IPS DF 4.7 (cell line): ENCODE results near the gene LYRM4.

Experiments
- DNase-seq: peaks from one replicate; pipeline ENCODE4 v3.0.0-alpha.2; 2013; ENCODE audit warnings: low spot score; ENCODE audit errors: extremely low read depth

The LYRM4 gene

GRCh38 chr6:5260661-5261544 lies at the start of gene LYRM4, which contains the start of gene FARS2:
Gene LYRM4 (minus strand): TSS chr6:5260950. CDS start chr6:5260733, 217 bp downstream.
Gene FARS2 (plus strand): TSS chr6:5261513.
- DNase-seq = no peak

- no peak for DNase-seq
These were observed 47.3 kb upstream of the LYRM4 start for GRCh38 chr6:5308066-5308465.

DNA sequence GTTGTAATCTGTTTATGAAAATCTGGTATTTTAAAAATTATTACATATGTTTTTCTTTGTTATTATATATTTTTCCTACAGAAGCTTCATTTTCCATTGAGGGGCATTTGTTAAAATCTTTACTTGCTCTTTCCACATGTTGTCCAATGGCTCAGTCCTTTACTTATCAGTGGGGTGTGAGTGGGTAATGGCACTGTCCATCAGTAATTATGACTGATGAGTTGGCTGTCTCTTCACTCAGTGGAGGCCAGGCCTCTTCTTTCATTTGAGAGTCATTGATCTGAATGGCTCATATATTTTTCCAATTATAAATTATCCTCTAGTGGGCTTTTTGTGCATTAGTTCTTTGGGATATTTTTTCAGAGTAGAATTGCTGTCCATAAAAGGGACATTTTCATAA lies 46.3 kb upstream of the LYRM4 start:
- no peak for DNase-seq

DNA sequence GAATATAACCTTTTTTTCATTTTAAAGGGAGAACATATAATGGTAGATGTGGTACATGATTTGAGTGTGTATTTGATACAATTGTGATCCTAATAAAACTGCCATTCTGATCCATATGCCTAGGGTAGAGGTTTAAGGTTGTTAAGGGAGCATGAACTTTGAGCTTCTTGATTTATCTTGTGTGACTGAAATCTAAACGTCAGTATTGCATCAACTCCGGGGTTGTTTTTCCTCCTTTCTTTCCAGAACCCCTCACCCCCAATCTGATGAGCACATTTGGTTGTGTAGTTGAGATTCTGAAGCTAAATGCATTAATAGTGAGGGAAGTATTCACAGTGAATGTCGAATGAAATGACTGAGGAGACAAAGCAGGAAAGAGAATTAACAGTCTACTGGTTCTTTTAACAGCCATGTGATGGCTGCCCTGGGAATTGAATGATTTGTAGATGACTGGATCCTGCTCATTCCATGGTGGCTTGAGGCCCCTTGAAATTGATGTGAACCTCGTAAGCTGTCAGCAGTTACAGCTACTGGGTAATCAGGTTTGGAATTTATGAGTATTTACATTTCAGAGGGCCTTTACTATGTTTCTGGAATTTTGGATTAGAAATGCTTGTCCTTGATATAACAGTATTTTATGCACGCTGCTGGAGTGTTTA lies 45.3 kb upstream of the LYRM4 start:
- no peak for DNase-seq

GRCh38 chr6:5303682-5304081 lies 42.9 kb upstream of the LYRM4 start:
- DNase-seq = no peak

GRCh38 chr6:5302995-5303622 lies 42.4 kb upstream of the LYRM4 start:
- peak; percentile 44 for DNase-seq

DNA sequence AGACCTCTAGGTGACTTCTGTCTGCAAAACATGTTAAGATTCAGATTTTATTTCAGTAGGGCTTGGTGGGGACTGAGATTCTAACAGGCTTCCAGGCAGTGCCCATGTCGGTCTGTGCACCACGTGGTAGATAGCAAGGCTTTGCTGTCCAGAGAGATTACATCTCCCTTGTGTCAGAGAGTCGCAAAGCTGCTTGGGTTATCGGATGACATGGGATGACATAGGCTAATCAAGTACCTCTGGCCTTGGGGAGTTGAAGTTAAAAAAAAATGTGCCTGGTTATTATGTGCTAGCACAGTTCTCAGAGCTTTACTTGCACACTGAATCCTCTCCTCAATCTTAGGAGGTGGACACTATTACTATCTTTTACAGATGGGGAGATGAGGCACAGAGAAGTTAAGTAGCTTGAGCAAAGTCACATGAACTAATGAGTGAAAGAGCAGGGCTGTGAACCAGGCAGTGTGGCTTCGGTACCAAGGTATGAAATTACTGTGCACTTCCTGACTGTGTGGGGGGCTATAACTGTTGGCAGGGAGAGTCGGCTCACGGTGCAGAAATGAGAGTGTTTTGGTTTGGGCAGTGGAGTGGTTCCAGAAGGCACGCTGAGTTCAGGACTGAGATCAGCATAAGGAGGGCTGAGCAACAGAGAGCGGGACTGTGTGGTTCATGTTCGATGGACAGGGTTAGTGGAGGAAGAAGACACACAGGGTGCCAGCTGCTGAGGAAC lies 41.6 kb upstream of the LYRM4 start:
- DNase-seq = no peak

- no peak for DNase-seq
These were observed 39.5 kb upstream of the LYRM4 start for GRCh38 chr6:5300206-5300764.

- DNase-seq = no peak
These were observed 34.9 kb upstream of the LYRM4 start for GRCh38 chr6:5295623-5296022.

- DNase-seq = no peak
These were observed 33.9 kb upstream of the LYRM4 start for GRCh38 chr6:5294392-5295211.

DNA sequence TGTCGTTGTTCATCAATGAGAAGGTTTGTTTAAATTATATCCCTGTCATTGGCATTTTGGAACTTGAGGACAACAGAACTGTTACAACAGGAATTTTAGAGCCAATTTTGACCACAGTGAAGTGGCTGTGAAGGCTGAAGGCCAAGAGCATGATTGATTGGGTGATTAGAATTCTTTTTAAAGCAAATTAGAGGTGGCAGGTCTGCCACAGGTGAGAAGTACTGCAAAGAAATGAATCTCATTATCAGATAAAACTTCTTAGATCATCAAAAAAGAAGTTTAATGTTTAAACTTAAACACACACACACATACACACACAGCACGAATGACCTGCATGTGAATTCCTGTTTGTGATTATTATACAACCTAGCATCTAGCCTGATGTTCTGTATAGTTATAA lies 32.9 kb upstream of the LYRM4 start:
- DNase-seq = no peak

- DNase-seq = no peak
These were observed 31.4 kb upstream of the LYRM4 start for GRCh38 chr6:5292154-5292553.

- DNase-seq = no peak
These were observed 29.8 kb upstream of the LYRM4 start for GRCh38 chr6:5290500-5290899.

DNA sequence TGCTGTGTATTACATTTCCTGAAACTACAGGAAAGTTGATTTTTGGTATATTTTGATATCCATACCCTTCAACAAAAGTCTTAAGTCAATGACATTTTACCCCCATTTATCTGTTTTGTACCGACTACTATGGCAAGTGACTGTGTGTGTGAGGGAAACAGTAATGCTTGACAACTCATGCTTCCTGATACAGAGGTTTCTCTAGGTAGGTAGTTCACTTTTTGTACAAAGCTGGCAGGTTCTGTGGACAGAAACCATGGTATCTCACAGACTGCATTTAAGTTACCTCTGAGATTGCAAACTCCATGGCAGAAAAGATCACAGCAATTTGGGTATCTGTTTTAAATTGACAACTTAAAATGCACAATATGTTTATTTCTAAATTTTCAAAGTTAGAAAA lies 29.3 kb upstream of the LYRM4 start:
- DNase-seq = no peak

DNA sequence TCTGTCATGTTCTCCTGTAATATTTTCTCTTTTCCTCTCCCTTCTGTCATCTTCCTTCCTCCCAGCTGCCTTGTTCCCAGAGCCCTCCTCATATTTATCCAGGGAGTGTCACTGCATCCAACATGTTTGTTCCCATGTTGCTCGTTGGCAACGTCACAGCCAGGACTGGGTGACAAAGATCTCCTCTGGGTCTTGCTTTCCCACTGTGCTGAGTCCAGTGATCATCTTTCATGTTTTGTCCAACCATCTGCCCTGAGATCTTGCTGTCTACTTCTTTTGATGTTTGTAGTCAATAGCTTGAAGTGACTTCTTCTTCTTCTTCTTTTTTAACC lies 27.2 kb upstream of the LYRM4 start:
- no peak for DNase-seq

DNA sequence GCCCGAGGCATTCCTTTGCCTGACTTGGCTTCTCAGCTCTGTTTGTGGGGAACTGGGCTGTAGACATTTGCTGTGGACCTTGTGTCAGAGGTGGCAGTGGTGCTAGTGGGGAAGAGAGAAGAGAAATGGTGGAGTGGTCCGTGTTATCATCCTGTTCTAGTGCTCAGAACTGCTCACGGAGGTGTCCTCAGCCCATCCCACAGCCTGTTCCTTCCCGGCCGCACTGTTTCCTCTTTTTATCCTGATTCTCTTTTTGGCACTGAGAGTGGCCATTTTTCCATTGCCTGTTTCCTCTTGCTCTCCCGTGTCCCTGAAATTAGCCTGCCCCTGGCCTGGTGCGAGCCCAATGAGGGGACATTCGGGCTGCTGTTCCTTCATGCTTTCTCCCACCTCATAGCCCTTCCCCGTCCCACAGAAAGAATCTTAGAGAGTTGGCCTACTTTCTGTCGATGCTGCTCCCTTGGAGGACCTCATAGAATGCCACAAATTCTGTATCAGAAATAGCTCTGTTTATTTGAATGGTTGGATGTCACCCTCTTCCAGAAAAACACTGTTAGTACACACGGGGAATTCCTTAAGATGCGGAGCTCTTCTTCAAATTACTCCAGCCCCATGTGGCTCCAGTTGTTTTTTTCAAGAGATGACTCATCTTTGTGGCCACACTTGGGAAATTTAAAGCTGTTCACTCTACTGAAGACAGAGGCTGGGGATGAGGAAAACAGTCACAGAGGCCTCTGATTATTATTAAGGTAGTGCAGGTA lies 26.6 kb upstream of the LYRM4 start:
- DNase-seq = no peak

DNA sequence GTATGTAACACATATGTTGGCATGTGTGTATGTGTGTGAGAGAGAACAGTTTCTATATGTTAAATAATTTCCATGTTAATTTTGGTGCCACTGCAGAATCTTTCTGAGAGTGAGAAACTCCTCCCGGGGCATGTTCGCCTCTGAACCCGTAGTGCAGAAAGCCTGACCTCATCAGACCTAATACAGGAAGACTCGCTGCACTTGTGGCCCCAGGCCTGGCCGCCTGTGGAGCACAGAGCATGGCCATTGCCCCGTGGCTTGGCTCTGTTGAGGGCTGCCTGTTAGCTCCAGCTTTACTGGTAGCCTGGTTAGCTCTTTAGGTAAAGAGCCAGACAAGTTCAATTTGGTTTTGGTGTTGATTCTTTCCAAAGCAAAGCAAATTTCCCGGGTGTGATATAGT lies 26.0 kb upstream of the LYRM4 start:
- DNase-seq = no peak

- DNase-seq = no peak
These were observed 24.8 kb upstream of the LYRM4 start for GRCh38 chr6:5285526-5285925.

DNA sequence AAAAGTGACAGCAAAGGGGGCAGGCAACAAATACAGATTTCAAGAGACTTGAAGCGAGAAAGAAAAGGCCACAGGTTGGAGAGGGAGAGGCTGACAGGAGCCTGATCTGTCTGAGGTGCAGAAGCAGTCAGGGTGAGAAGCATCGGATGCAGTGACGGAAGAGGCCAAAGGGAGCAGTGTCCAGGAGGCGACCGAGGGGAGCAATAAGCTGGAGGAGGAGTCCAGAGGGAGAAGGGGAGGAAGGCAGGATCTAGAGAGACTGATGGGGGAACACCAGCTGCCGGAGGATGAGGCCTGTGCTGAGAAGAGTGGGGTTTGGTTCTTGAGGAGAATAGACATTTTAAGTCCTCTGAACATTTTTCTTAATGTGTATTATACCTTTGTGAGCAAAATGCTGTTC lies 24.3 kb upstream of the LYRM4 start:
- no peak for DNase-seq

GRCh38 chr6:5282191-5282623 lies 21.5 kb upstream of the LYRM4 start:
- DNase-seq = no peak
